HG02885 (cell line): Measurements from ENCODE around the gene FMNL3.
"Not testable (repeated sequence)": the region's sequence is repeated elsewhere in the genome, so short reads cannot be mapped to it uniquely, and the experiment has no call there.

Experiments
- ATAC-seq: cut with Tn5 transposase; IDR thresholded peaks from one replicate; pipeline ENCODE4 v1.9.1; 2021; ENCODE audit warnings: mild to moderate bottlenecking; ENCODE audit not compliant: unreplicated experiment, poor library complexity

The FMNL3 gene

GRCh38 chr12:49716553-49716952 is 9.3 kb upstream of the FMNL3 start:
- ATAC-seq = peak; percentile 74

- ATAC-seq = not testable (repeated sequence)
Measured at GRCh38 chr12:49713952-49714351, 6.7 kb upstream of the FMNL3 start.

GRCh38 chr12:49708851-49709250 is 1.6 kb upstream of the FMNL3 start:
- no peak for ATAC-seq

GRCh38 chr12:49707812-49708147 is 575 bp upstream of the FMNL3 start:
- ATAC-seq = no peak

- peak; percentile 20 for ATAC-seq
Measured at GRCh38 chr12:49706351-49707127, 666 bp downstream of the FMNL3 start.

GRCh38 chr12:49705479-49706134 is 1.6 kb downstream of the FMNL3 start:
- ATAC-seq = no peak

- no peak for ATAC-seq
Measured at GRCh38 chr12:49703647-49704137, 3.5 kb downstream of the FMNL3 start.

GRCh38 chr12:49702676-49703215 is 4.5 kb downstream of the FMNL3 start:
- no peak for ATAC-seq

- ATAC-seq = no peak
Measured at GRCh38 chr12:49702009-49702408, 5.2 kb downstream of the FMNL3 start.

- ATAC-seq = peak; percentile 72
Measured at GRCh38 chr12:49698619-49699545, 8.3 kb downstream of the FMNL3 start.

- ATAC-seq = no peak
Measured at GRCh38 chr12:49697808-49698207, 9.4 kb downstream of the FMNL3 start.

- no peak for ATAC-seq
Measured at GRCh38 chr12:49696723-49697122, 10.5 kb downstream of the FMNL3 start.

- no peak for ATAC-seq
Measured at GRCh38 chr12:49693931-49694444, 13.2 kb downstream of the FMNL3 start.

- ATAC-seq = no peak
Measured at GRCh38 chr12:49692851-49693250, 14.4 kb downstream of the FMNL3 start.

GRCh38 chr12:49689785-49690184 is 17.4 kb downstream of the FMNL3 start:
- no peak for ATAC-seq

GRCh38 chr12:49689237-49689636 is 18.0 kb downstream of the FMNL3 start:
- ATAC-seq = no peak

- ATAC-seq = no peak
Measured at GRCh38 chr12:49687941-49688340, 19.3 kb downstream of the FMNL3 start.

- ATAC-seq = no peak
Measured at GRCh38 chr12:49684310-49684854, 22.8 kb downstream of the FMNL3 start.

GRCh38 chr12:49683599-49684309 is 23.5 kb downstream of the FMNL3 start:
- ATAC-seq = no peak
